ENCODE measurements around the gene KRT24.

GRCh38 chr17:40678902-40679522 is 24.5 kb downstream of the KRT24 start:
- TF ChIP-seq POLR2A (IDR thresholded peaks at IDR 0.05) (no peak), EP300 (IDR thresholded peaks at IDR 0.05) (no peak)
- TF ChIP-seq, protein P1, sequence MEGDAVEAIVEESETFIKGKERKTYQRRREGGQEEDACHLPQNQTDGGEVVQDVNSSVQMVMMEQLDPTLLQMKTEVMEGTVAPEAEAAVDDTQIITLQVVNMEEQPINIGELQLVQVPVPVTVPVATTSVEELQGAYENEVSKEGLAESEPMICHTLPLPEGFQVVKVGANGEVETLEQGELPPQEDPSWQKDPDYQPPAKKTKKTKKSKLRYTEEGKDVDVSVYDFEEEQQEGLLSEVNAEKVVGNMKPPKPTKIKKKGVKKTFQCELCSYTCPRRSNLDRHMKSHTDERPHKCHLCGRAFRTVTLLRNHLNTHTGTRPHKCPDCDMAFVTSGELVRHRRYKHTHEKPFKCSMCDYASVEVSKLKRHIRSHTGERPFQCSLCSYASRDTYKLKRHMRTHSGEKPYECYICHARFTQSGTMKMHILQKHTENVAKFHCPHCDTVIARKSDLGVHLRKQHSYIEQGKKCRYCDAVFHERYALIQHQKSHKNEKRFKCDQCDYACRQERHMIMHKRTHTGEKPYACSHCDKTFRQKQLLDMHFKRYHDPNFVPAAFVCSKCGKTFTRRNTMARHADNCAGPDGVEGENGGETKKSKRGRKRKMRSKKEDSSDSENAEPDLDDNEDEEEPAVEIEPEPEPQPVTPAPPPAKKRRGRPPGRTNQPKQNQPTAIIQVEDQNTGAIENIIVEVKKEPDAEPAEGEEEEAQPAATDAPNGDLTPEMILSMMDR (IDR thresholded peaks at IDR 0.05), result no peak
